Body of pancreas (tissue), 4 donors: ENCODE measurements around the gene VKORC1L1.
"Not testable (repeated sequence)": the region's sequence is repeated elsewhere in the genome, so short reads cannot be mapped to it uniquely, and the experiment has no call there.

Experiments used
- POLR2A ChIP-seq, 3 donors: fragments of 450-650 bp; IDR thresholded peaks; one replicate each; pipeline ENCODE4 v1.6.1; 2016; ENCODE audit warnings: antibody characterized with exemption in 3 of 3, mild to moderate bottlenecking in 2 of 3
- TF ChIP-seq, protein P1 (sequence below), 7 experiments: fragments of 450-650 bp in 4 of 7; fragments of 200-600 bp in 3 of 7; sonication (generic) in 3 of 7; IDR thresholded peaks; one replicate each; pipeline ENCODE4 v1.5.1; 2016 to 2019; ENCODE audit warnings: antibody characterized with exemption in 7 of 7

DNA sequence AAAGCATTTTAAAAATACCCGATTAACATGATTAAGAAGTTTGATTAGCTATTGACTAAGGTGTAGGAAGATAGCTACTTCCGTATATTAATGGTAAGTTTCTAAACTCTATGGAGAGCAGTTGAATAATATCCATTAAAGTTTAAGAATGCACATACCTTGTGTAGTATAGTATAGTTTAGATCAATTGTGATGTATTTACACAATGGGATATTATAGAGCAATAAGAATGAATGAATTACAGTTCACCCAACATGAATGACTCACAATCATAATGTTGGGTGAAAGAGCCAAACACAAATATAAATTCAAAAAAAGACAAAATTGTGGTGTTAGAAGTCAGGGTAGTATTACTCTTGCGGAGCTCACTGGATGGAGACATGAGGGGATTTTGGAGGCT, 24.4 kb downstream of the VKORC1L1 start:
- TF ChIP-seq, protein P1, sequence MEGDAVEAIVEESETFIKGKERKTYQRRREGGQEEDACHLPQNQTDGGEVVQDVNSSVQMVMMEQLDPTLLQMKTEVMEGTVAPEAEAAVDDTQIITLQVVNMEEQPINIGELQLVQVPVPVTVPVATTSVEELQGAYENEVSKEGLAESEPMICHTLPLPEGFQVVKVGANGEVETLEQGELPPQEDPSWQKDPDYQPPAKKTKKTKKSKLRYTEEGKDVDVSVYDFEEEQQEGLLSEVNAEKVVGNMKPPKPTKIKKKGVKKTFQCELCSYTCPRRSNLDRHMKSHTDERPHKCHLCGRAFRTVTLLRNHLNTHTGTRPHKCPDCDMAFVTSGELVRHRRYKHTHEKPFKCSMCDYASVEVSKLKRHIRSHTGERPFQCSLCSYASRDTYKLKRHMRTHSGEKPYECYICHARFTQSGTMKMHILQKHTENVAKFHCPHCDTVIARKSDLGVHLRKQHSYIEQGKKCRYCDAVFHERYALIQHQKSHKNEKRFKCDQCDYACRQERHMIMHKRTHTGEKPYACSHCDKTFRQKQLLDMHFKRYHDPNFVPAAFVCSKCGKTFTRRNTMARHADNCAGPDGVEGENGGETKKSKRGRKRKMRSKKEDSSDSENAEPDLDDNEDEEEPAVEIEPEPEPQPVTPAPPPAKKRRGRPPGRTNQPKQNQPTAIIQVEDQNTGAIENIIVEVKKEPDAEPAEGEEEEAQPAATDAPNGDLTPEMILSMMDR (IDR thresholded peaks at IDR 0.05) = not testable (repeated sequence)
- not testable (repeated sequence) for TF ChIP-seq POLR2A (IDR thresholded peaks at IDR 0.05)
